Cardiac muscle cell (in vitro differentiated cells and primary cell): ENCODE measurements around the gene CPNE4. TPM values are rescaled to one million over a fixed set of nuclear protein-coding genes. Genes with fewer than 3 reads are reported as not detected.
A peak's percentile ranks its signal among the peaks of the same experiment; 100 is the strongest.

Experiments
- DNase-seq, 2 donors: peaks; one replicate each; pipeline versions ENCODE4 v3.0.0 to v3.0.0-alpha.2; 2010 to 2017; ENCODE audit warnings: low read depth in 1 of 2, low spot score in 1 of 2
- H3K27ac ChIP-seq: fragments of 200-600 bp; sonication (generic); 2 replicates; pipeline ENCODE4 v1.5.1; 2016
- H3K27me3 ChIP-seq: fragments of 200-600 bp; sonication (generic); 2 replicates; pipeline ENCODE4 v1.6.0; 2016; ENCODE audit warnings: control low read depth
- H3K36me3 ChIP-seq: fragments of 200-600 bp; sonication (generic); 2 replicates; pipeline ENCODE4 v1.5.1; 2016; ENCODE audit warnings: control low read depth
- H3K4me1 ChIP-seq: fragments of 200-600 bp; sonication (generic); 2 replicates; pipeline ENCODE4 v1.8.1; 2017; ENCODE audit warnings: low read depth, mild to moderate bottlenecking, mixed run types
- H3K4me3 ChIP-seq: fragments of 200-600 bp; sonication (generic); 2 replicates; pipeline ENCODE4 v1.5.1; 2016; ENCODE audit warnings: mild to moderate bottlenecking
- H3K9me3 ChIP-seq: fragments of 200-600 bp; sonication (generic); 2 replicates; pipeline ENCODE4 v1.5.1; 2017; ENCODE audit warnings: low read depth, mild to moderate bottlenecking, control low read depth
- CTCF ChIP-seq: IDR thresholded peaks from 2 replicates; pipeline ENCODE4 v1.5.1; 2012; ENCODE audit warnings: low read depth, mild to moderate bottlenecking, low read length
- polyA plus RNA-seq: library from polyadenylated mRNA; unstranded; fragments of >200 nt; fragmentation: Nextera tagmentation; extraction: Ambion mirVana; gene quantifications from 2 replicates; pipeline ENCODE4 v1.2.1, GENCODE V29; 2016
- total RNA-seq: library from RNA; depleted of rRNA; stranded (reverse); fragments of >200 nt; gene quantifications from 2 replicates; pipeline ENCODE4 v1.2.3, GENCODE V29; 2016

The CPNE4 gene
- total and polyA plus RNA-seq, 2 experiments from 2014 or later: 3.3 to 7.6 TPM

- no peak for TF ChIP-seq CTCF
- DNase-seq: no peak
- Histone ChIP-seq H3K4me1 (peaks cover 9% of the 10 kb centered on the region), H3K9me3 (no peaks in the 10 kb centered on the region), H3K27me3 (no peaks in the 10 kb centered on the region), H3K36me3 (no peaks in the 10 kb centered on the region), H3K27ac (no peak overlapping the region), H3K4me3 (no peak overlapping the region)
Measured at GRCh38 chr3:131620977-131621376, 413.8 kb downstream of the CPNE4 start.

- Histone ChIP-seq H3K9me3 (no peaks in the 10 kb centered on the region), H3K4me3 (no peak overlapping the region), H3K27me3 (no peaks in the 10 kb centered on the region), H3K36me3 (no peaks in the 10 kb centered on the region), H3K27ac (no peak overlapping the region), H3K4me1 (peaks cover 9% of the 10 kb centered on the region)
- DNase-seq: no peak
- TF ChIP-seq CTCF: no peak
Measured at GRCh38 chr3:131619821-131620220, 415.0 kb downstream of the CPNE4 start.

- Histone ChIP-seq H3K4me1 (peaks cover 5% of the 10 kb centered on the region), H3K4me3 (no peak overlapping the region), H3K36me3 (no peaks in the 10 kb centered on the region), H3K27ac (no peak overlapping the region), H3K27me3 (no peaks in the 10 kb centered on the region), H3K9me3 (no peaks in the 10 kb centered on the region)
- DNase-seq: peak in 1 of 2 donors; percentile 26
- no peak for TF ChIP-seq CTCF
Measured at GRCh38 chr3:131616719-131617118, 418.1 kb downstream of the CPNE4 start.

- Histone ChIP-seq H3K4me3 (no peak overlapping the region), H3K9me3 (no peaks in the 10 kb centered on the region), H3K27ac (no peak overlapping the region), H3K27me3 (no peaks in the 10 kb centered on the region), H3K4me1 (peaks cover 10% of the 10 kb centered on the region), H3K36me3 (no peaks in the 10 kb centered on the region)
- no peak for TF ChIP-seq CTCF
- DNase-seq: no peak
Measured at GRCh38 chr3:131612745-131613144, 422.1 kb downstream of the CPNE4 start.

GRCh38 chr3:131610174-131610573 lies 424.6 kb downstream of the CPNE4 start:
- H3K27me3 ChIP-seq: no peaks in the 10 kb centered on the region
- no peak overlapping the region for H3K4me3 ChIP-seq
- no peaks in the 10 kb centered on the region for H3K9me3 ChIP-seq
- H3K27ac ChIP-seq: no peak overlapping the region
- H3K4me1 ChIP-seq: peaks cover 5% of the 10 kb centered on the region
- H3K36me3 ChIP-seq: no peaks in the 10 kb centered on the region
- no peak for TF ChIP-seq CTCF
- peak in 1 of 2 donors; percentile 62 for DNase-seq

GRCh38 chr3:131608741-131609140 lies 426.1 kb downstream of the CPNE4 start:
- Histone ChIP-seq H3K27ac (no peak overlapping the region), H3K36me3 (no peaks in the 10 kb centered on the region), H3K4me3 (no peak overlapping the region), H3K9me3 (no peaks in the 10 kb centered on the region), H3K4me1 (peaks cover 7% of the 10 kb centered on the region), H3K27me3 (no peaks in the 10 kb centered on the region)
- DNase-seq: peak in 1 of 2 donors; percentile 30
- no peak for TF ChIP-seq CTCF
